Astrocyte of the cerebellum (primary cell): ENCODE data around the gene CLCN1.

Experiments
- DNase-seq: peaks from one replicate; pipeline ENCODE4 v3.0.0-alpha.2; 2011; ENCODE audit warnings: low read depth
- H3K4me3 ChIP-seq: 2 replicates; pipeline ENCODE4 v1.5.1; 2011; ENCODE audit warnings: mild to moderate bottlenecking, low read depth, low read length, moderate library complexity
- CTCF ChIP-seq: IDR thresholded peaks from 2 replicates; pipeline ENCODE4 v1.5.1; 2012; ENCODE audit warnings: low read length, low read depth, moderate library complexity, mild to moderate bottlenecking; ENCODE audit errors: missing control alignments
- in situ Hi-C: cut with HindIII; loops from 2 replicates; pipeline ENCODE4 v1.10.0; 2017; ENCODE audit warnings: low sequenced_read_pairs

The CLCN1 gene

DNA sequence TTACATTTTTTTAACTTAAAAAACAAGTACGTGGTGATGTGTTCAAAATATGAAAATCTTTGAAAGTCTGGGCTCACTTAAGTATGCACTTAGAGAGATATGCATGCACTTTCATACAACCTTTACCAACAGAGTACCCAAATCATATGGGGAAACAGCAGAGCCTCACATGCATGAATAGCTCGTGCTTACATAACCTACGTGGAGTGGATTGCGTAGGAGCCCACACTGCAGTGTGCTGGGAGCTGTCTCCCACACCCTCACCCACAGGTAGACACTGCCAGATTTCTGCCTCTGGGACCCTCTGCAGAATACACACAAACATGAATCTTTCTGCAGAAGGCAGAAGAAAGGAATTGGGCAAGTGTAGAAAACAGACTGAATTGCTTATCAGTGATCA is 581 bp downstream of the CLCN1 start:
- DNase-seq, result no peak
- TF ChIP-seq CTCF, result no peak
- in situ Hi-C loops, result no loop called here
- H3K4me3 ChIP-seq, result no peak overlapping the region

GRCh38 chr7:143318661-143319060 is 2.8 kb downstream of the CLCN1 start:
- no peak for TF ChIP-seq CTCF
- no peak overlapping the region for H3K4me3 ChIP-seq
- DNase-seq, result no peak
- in situ Hi-C loops, result no loop called here

- TF ChIP-seq CTCF, result no peak
- H3K4me3 ChIP-seq, result no peak overlapping the region
- in situ Hi-C loops, result no loop called here
- DNase-seq, result no peak
Measured at GRCh38 chr7:143320620-143321019, 4.7 kb downstream of the CLCN1 start.

- in situ Hi-C loops, result no loop called here
- TF ChIP-seq CTCF, result no peak
- DNase-seq, result no peak
- H3K4me3 ChIP-seq, result no peak overlapping the region
Measured at GRCh38 chr7:143321242-143321641, 5.3 kb downstream of the CLCN1 start.

- no peak overlapping the region for H3K4me3 ChIP-seq
- in situ Hi-C loops, result no loop called here
- no peak for TF ChIP-seq CTCF
- no peak for DNase-seq
Measured at GRCh38 chr7:143321734-143322133, 5.8 kb downstream of the CLCN1 start.

DNA sequence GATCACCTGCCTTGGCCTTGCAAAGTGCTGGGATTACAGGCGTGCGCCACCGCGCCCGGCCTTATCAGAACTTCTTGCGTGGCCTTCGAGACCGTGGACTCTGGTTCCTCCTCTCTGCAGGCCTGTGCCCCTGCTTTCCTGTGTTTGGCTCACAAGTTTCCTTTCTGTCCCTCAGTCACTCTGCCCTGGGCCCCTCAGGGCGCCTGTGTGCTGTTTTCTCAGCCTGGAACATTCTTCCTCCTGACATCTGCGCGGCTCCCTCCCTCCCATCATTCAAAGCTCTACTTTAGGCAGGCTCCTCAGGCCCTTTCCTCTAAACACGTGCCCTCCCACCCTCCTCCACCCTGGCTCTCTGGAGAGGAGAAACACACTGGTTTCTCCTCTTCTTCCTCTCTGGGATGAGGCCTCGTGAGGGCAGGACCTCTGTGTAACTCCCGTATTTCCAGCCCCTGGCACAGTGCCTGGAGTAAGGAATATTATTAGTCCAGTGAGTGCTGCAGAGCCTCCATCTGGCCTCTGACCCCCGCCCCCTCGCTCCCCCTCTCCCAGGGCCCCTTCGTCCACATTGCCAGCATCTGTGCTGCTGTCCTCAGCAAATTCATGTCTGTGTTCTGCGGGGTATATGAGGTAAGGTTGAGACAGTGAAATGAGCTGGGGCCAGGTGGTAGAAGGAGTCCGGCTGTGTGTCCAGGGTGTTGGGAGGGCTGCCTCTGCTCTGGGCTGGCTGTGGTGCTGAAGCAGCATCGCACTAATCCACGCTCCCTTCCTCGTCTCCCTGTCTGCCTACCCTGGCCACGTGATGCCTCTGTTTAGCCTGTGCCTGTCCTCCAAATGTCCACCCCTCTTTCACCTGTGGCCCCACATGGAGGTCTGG is 7.1 kb downstream of the CLCN1 start:
- no peak overlapping the region for H3K4me3 ChIP-seq
- DNase-seq, result no peak
- no peak for TF ChIP-seq CTCF
- in situ Hi-C loops, result no loop called here
